GM19455 (cell line): ENCODE measurements around the gene KRTAP5-10.
"Not testable (repeated sequence)": the region's sequence is repeated elsewhere in the genome, so short reads cannot be mapped to it uniquely, and the experiment has no call there.

ENCODE experiments used
- ATAC-seq: cut with Tn5 transposase; IDR thresholded peaks from one replicate; pipeline ENCODE4 v1.9.1; 2021; ENCODE audit not compliant: unreplicated experiment

KRTAP5-10 gene

GRCh38 chr11:71565263-71565662 lies at the start of gene KRTAP5-10:
TSS of gene KRTAP5-10 (plus strand) at chr11:71565563. CDS start at chr11:71565588, 25 bp downstream.
- no peak for ATAC-seq

- ATAC-seq, result no peak
These were observed 46.6 kb upstream of the KRTAP5-10 start for GRCh38 chr11:71518506-71519471.

GRCh38 chr11:71519546-71519945 lies 45.8 kb upstream of the KRTAP5-10 start:
- no peak for ATAC-seq

DNA sequence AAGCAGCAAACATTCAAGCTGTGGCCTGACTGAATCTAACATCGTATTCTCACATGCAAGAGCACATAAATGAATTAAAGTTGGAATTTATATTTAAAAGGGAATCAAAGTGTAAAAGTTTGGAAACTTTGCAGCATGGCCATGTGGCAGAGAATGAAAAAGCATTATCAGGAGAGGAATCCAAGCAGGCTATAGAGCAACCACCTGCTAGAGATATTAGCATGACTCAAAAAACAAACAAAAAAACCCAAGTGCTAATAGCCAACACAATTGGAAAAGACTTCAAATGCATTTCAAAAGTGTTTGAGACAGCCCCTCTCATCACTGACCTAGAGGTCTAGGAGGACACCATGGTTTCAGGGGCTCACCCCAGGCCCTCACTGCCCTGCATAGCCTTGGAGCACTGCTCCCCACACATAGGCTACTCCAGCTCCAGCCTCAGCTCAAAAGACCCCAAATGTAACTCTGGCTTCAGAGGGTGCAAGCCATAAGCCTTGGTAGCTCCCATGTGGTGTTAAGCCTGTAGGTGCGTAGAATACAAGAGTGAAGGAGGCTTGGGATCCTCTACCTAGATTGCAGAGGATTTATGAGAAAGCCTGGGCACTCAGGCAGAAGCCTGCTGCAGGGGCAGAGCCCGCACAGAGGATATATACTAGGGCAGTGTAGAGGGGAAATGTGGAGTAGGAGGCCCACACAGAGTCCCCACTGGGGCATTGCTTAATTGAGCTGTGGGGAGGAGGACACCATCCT lies 40.0 kb upstream of the KRTAP5-10 start:
- ATAC-seq, result no peak

GRCh38 chr11:71525938-71526495 lies 39.3 kb upstream of the KRTAP5-10 start:
- no peak for ATAC-seq

GRCh38 chr11:71526796-71527575 lies 38.4 kb upstream of the KRTAP5-10 start, which contains the start of gene KRTAP5-7:
TSS of gene KRTAP5-7 (plus strand) at chr11:71527267. CDS start at chr11:71527301, 34 bp downstream.
- ATAC-seq, result not testable (repeated sequence)

- no peak for ATAC-seq
These were observed 37.7 kb upstream of the KRTAP5-10 start for GRCh38 chr11:71527576-71528210.

GRCh38 chr11:71530602-71531001 lies 34.8 kb upstream of the KRTAP5-10 start:
- no peak for ATAC-seq

- no peak for ATAC-seq
These were observed 33.2 kb upstream of the KRTAP5-10 start for GRCh38 chr11:71532036-71532610.

DNA sequence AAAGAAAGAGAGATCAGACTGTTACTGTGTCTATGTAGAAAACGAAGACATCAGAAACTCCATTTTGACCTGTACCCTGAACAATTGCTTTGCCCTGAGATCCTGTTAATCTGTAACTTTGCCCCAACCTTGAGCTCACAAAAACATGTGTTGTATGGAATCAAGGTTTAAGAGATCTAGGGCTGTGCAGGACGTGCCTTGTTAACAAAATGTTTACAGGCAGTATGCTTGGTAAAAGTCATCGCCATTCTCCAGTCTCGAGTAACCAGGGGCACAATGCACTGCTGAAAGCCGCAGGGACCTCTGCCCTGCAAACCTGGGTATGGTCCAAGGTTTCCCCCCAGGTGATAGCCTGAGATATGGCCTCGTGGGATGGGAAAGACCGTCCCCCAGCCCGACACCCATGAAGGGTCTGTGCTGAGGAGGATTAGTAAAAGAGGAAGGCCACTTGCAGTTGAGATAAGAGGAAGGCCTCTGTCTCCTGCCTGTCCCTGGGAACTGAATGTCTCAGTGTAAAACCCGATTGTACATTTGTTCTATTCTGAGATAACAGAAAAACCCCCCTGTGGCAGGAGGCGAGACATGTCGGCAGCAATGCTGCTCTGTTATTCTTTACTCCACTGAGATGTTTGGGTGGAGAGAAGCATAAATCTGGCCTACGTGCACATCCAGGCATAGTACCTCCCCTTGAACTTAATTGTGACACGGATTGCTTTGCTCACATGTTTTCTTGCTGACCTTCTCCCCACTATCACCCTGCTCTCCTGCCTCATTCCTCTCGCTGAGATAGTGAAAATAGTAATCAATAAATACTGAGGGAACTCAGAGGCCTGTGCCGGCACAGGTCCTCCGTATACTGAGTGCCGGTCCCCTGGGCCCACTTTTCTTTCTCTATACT lies 30.4 kb upstream of the KRTAP5-10 start:
- ATAC-seq, result not testable (repeated sequence)

GRCh38 chr11:71535825-71536224 lies 29.5 kb upstream of the KRTAP5-10 start:
- no peak for ATAC-seq

GRCh38 chr11:71537537-71537936 lies 27.8 kb upstream of the KRTAP5-10 start:
- no peak for ATAC-seq

DNA sequence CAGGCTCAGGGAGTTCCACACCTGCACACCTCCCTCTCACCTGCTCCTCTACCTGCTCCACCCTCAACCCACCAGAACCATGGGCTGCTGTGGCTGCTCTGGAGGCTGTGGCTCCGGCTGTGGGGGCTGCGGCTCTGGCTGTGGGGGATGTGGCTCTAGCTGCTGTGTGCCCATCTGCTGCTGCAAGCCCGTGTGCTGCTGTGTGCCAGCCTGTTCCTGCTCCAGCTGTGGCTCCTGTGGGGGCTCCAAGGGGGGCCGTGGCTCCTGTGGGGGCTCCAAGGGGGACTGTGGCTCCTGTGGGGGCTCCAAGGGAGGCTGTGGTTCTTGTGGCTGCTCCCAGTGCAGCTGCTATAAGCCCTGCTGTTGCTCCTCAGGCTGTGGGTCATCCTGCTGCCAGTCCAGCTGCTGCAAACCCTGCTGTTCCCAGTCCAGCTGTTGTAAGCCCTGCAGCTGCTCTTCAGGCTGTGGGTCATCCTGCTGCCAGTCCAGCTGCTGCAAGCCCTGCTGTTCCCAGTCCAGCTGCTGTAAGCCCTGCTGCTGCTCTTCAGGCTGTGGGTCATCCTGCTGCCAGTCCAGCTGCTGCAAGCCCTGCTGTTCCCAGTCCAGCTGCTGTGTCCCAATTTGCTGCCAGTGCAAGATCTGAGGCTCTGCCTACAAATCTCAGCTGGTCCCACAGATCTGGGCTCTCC lies 27.2 kb upstream of the KRTAP5-10 start, which contains the start of gene KRTAP5-8:
Gene KRTAP5-8, plus strand, starts transcription at position 49 of the 689 bp plus-strand sequence. Its CDS starts 31 bp downstream, at position 80.
- ATAC-seq, result not testable (repeated sequence)

DNA sequence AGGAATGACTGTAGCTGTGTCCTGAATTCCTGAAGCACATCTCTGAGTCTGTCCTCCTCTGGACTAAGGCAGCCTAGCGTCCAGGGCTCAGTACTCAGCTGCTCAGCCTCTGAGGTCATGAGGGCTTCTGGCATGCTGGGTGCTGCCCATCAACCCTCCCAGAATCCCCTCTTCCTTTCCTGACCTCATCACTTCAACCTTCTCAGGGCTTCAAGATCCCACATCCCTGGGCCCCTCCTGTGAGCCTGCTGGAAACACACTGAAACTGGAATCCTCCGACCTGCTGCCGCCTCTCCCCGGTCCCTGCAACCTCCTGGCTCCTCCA lies 26.7 kb upstream of the KRTAP5-10 start:
- ATAC-seq, result no peak

DNA sequence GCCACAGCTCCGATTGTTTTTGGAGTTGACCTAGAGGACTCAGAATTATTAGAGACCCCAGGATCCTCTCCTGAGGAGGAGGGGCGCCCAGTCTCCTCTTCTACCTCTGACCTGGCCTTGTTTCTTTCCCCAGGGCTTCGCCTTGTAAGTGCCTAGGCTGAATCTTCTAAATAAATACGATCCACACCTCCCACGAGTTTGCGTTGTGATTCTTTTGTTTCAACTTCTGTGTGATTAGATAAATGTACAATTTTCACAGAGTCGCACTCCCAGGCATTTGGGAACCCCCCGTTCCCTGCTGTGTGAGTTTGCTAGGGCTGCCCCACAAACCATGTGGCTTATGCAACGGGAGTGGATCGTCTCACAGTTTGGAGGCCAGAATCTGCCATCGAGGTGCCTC lies 26.3 kb upstream of the KRTAP5-10 start:
- no peak for ATAC-seq

DNA sequence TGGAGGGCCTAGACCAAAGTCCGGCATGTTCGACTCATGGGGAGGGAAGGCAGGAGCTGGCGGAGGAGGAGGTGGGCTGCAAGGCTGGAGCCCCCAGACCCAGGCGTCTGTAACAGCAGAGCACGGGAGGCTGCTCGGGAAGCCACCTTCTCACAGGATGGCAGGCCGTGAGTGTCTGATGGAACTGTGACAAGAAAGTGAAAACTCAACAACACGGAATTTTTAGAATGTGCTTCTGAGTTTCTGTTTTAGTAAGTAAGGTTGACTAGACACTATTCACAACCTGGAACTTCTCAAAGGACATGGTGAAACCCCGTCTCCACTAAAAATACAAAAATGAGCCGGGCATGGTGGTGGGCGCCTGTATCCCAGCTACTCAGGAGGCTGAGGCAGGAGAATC lies 25.4 kb upstream of the KRTAP5-10 start:
- not testable (repeated sequence) for ATAC-seq

GRCh38 chr11:71540521-71541304 lies 24.6 kb upstream of the KRTAP5-10 start:
- ATAC-seq, result not testable (repeated sequence)
